ENCODE data around the gene CTAGE4.
"Not testable (repeated sequence)": the region's sequence is repeated elsewhere in the genome, so short reads cannot be mapped to it uniquely, and the experiment has no call there.

GRCh38 chr7:144195212-144195872, 12.1 kb downstream of the CTAGE4 start, which contains the start of gene ARHGEF35:
- not testable (repeated sequence) for TF ChIP-seq CTCF, EP300 (IDR thresholded peaks at IDR 0.05)
